GM21360 (cell line): Measurements from ENCODE around the gene NVL.
A peak's percentile ranks its signal among the peaks of the same experiment; 100 is the strongest.
"Not testable (repeated sequence)": the region's sequence is repeated elsewhere in the genome, so short reads cannot be mapped to it uniquely, and the experiment has no call there.

Experiments used
- ATAC-seq: cut with Tn5 transposase; IDR thresholded peaks from one replicate; pipeline ENCODE4 v1.9.1; 2021; ENCODE audit warnings: mild to moderate bottlenecking, moderate library complexity; ENCODE audit not compliant: unreplicated experiment

Gene NVL

DNA sequence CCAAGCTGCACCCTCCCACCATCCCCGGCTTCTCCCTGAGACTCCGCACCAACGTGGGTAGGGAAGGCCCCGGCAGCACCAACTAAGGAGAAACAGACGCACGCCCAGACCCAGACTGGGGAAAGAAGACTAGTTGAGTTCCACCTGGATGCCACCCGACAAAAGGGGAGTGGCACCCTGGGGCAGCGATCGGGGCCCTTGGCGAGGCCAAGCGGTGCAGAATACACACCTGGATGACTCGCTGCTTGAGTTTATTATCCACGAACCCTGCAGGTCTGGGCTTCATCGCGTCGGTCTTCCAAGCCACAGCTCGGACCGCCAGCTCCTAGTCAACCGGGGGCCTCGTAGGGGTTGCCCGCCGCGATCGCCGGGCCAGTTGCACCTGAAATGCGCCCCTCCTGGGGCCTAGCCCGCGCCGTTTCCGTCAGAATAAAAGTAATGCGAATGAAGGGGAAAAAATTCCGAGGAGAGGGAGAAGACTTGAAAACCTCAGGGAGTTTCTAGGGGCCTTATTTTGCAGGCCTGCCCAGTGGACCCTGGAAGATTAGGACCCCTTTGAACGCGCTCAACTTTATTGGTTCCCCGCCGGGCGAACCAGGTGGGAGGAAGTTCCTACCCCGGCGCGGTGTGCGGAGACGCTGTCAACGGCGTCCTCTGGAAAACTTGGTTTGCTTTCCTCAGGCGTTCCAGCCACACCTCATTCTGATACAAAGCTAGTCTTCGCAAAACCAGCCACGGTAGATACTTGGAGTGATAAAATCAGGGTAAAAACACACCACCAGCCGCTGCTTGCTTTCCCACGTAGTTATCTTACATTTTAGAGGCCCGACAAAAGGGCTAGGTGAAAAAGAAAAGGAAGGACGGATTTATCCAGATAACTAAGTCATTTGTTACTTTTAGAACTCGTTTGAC, at the start of gene NVL:
TSS of gene NVL (minus strand) at position 331 of the 912 bp plus-strand sequence. CDS start at position 286, 45 bp downstream.
- peak; percentile 81 for ATAC-seq

DNA sequence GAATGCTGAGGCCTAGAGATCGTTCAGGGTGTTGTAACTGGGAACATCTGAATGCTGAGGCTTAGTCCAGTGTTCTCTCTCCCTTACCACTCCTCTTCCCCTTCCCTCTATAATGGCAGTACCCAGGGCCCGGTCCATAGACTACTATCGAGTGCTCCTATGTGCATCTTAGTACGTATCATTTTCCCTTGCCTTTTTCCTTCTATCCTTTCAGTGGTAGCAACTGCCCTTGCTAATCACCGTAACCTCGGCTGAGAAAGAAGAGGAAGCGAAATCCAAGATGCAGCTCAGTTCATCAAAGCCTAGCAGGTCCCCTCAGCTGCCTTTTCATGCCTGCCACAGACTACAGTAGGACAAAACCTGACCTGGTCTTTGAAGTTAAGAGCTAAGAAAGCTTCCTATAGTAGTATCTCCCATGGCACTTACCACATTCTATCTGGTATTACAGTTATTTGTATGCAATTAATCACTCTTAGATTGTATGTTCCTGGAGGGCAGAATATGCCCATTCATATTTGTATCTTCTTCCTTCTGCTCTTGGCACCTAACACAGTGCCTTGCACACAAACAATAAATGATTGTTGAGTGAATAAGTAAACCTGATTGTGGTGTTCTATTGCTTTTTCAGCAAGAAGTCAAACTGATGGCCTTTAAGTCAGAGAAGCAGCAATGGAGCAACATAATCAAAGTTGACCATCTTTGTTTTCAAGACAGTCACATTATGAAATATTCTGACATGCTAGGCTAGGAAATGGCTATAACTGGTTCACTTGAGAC, 49.1 kb upstream of the NVL start:
- ATAC-seq: peak; percentile 37

DNA sequence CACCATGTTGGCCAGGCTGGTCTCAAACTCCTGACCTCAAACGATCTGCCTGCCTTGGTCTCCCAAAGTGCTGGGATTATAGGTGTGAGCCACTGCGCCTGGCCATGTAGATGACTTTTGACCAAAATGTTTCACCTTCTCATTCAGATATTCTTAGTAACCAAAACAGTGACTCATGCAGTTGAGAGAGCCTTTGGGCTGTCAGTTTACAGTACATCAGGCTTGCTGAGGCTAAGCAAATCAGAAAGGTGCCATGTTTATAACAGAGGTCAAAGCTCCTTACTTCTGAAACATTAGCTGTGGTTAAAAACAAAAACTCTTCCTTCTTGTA, 47.7 kb upstream of the NVL start:
- ATAC-seq: peak; percentile 65

DNA sequence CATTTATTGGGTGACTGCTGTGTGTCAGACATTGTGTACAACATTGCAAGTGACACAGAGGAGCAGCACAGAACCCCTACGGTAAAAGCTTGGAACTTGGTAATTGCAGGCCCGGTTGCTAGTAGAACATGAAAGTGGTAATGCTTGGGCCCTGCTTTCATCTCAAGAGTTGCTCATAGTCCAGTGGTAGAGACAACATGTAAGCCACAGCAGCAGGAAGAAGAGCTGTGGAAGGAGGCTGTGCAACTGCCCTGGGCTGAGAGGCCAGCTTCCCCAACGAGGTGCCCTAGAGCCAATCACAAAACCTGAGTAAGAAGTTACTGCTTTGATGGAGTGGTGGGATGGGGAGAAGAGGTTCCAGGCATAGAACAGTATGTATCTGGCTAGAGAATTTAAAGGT, 45.1 kb upstream of the NVL start:
- ATAC-seq: no peak

DNA sequence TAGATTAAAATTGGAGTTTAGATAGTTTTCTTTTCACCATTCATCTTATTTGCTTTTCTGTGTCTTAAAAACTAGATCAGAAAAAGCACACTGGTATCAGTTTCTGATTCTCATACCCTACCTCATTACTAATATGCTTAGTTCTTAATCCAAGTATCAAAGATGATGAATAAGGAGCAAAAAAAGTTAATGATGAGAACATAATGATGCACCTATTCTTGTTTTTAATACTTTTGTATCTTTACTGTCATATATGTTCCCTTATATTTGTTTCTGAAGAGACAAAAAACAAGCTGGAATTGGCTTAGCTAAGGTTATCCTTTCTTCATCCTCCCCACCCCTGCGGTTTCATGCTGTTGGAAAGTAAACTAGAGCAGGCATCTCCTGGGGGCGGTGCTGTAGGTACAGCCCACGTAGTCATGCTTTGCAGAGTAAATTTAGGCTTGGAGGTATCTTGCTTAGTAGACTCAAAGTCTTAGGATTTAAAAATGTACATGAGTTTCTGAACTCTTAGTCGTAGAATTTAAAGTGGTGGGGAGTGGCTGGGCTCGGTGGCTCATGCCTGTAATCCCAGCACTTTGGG, 43.1 kb upstream of the NVL start:
- no peak for ATAC-seq

DNA sequence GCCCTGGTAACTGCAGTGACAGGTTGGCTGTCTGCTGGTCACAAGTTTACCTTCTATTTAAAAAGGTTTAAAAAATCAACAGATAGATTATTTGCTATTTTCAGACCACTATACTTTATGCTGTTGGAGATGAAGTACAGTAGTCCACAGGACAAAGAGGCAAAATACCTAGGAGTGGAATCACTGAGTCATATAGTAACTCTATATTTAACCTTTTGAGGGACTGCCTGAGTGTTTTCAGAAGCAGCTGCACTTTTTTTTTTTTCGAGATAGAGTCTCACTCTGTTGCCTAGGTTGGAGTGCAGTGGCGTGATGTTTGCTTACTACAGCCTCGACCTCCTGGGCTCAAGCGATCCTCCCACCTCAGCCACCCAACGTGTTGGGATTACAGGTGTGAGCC, 38.4 kb upstream of the NVL start:
- ATAC-seq: peak; percentile 89

DNA sequence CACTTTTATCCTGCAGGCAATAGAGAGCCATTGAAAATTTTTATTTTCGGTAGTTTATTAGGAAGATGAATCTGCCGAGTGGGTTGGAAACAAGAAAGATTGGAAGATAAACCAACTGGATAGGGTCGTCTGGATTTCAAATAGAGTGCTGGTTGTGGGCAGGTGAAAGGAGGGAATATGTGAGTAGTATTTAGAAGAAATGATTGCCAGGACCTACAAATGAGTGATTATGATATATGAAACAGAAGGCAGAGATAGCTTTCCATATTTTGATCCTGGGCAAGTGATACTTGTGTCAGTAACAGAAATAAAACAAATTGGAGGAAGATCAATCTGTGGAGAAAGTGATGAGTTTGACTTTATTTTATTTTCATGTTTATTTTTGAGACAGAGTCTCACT, 29.2 kb upstream of the NVL start:
- ATAC-seq: no peak

DNA sequence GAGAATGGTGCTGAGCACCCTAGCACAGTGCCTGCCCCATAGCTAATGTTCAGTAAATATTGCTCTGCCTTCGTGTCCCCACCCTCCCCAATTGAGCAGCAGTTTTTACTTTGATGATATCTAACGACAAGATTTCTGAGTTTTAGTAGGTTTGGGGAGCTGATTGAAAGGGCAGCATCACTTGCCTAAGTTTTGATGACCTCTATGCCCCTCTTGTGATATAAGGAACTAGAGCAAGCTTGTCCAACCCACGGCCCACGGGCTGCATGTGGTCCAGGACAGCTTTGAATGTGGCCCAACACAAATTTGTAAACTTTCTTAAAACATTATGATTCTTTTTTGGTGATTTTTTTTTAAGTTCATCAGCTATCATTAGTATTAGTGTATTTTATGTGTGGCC, 28.3 kb upstream of the NVL start:
- no peak for ATAC-seq

DNA sequence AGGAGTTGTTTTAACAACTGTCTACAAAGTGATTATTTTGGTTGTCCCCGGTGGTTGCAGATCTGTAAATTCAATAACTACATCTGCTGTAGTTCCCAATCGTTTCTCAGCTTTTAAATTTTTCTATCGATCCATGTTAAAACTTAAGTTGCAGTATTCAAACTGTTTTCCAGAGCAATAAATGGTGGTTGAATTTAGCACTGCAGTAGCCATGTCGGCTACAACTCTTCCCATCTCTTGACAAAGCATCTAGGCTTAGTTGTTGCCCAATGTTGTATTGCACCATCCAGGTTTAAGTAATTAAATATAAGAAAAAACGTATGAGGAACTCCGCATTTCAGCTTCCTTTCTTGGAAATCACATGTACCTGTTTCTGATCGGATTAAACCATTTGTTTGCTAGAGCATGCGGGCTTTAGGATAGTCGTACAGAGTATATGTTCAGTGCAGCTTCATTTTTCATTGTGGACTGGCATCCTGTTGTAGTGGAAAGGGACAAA, 27.7 kb upstream of the NVL start:
- no peak for ATAC-seq

DNA sequence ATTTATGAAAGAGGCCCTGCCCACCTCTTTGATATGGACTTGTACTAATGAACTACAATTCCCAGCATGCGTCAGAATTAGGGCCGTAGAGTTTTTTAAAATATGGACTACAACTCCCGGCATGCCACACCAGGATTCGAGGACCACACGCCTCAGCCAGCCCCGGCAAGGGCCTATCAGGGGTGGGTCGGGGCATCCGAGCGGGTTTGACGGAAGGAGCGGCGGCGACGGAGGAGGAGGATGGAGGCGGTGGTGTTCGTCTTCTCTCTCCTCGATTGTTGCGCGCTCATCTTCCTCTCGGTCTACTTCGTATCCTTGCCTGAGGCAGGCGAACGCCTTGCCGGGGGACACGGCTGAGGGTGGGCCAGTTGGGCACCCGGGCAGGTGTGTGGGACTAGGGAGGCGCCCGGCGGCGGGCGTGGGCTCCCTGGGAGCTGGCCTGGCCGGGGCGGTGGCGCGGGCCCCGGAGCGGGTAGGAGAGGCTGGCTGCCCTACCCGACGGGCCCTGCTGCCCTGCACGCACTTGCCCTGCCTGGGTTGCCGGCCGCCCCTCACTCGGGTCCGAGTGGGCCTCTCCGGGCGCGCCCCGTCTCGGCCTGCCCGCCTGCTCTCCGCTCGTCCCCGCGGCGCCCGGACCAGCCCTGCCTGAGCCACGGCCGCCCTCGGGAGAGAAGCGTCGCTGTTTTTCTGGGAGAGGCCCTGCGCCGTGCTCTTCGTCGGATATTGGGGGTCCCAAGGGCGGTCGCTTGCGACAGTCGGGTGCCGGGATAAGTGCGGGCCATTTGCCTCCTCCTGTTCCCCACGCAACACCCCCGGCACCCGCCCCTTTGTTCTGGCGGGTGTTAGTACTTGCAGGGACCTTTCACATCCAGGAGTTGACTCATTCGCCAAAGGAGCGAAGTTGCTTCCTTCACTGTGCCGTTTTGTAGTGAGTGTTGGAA, 27.0 kb upstream of the NVL start, which contains the start of gene CNIH4:
TSS of gene CNIH4 (plus strand) at position 195 of the 941 bp plus-strand sequence. CDS start at position 241, 46 bp downstream.
- ATAC-seq: peak; percentile 98

DNA sequence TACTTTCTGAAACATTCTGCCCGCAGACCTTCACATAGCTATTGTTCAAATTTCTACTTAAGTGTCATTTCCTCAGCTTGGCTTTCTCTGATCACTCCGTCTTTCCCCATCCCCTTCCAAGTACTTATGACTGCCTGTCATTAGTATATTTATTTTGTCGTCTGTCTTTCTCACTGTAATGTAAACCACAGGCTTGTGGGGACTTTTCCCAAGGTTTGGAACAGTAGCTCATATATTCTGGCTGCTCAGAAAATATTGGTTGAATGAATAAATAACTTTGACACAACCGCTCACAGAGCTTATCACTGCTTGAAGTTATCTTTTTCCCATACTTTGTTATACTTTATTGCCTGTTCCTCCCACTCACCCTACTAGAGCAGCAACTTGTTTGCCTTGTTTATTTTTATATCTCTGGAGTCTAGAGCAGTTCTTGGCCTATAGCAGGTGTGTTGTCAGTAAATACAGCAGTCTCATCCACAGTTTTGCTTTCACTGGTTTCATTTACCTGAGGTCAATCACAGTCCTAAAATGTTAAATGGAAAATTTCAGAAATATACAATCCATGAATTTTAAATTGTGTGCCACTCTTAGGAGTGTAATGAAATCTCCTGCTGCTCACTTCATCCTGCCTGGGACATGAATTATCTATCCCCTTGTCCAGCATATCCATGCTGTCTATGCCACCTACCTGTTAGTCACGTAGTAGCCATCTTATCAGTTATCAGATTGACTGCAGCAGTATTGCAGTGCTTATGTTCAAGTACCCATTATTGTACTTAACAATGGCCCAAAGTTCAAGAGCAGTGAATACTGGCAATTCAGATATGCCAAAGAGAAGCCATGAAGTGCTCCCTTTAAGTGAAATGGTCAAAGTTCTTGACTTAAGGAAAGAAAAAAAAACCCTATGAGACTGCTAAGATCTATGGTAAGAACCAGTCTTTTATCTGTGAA, 24.3 kb upstream of the NVL start:
- no peak for ATAC-seq

DNA sequence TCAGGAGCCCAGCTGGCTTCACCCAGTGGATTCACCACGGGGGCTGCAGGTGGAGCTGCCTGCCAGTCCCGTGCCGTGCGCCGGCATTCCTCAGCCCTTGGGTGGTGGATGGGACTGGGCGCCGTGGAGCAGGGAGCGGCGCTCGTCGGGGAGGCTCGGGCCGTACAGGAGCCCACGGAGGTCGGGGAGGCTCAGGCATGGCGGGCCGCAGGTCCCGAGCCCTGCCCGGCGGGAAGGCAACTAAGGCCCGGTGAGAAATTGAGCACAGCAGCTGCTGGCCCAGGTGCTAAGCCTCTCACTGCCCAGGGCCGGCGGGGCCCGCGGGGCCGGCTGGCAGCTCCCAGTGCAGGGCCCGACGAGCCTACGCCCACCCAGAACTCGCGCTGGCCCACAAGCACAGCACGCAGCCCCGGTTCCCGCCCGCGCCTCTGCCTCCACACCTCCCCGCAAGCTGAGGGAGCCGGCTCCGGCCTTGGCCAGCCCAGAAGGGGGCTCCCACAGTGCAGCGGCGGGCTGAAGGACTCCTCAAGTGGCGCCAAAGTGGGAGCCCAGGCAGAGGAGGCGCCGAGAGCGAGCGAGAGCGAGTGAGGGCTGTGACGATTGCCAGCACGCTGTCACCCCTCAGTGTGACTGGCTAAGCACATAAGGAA, 22.6 kb upstream of the NVL start:
- not testable (repeated sequence) for ATAC-seq

DNA sequence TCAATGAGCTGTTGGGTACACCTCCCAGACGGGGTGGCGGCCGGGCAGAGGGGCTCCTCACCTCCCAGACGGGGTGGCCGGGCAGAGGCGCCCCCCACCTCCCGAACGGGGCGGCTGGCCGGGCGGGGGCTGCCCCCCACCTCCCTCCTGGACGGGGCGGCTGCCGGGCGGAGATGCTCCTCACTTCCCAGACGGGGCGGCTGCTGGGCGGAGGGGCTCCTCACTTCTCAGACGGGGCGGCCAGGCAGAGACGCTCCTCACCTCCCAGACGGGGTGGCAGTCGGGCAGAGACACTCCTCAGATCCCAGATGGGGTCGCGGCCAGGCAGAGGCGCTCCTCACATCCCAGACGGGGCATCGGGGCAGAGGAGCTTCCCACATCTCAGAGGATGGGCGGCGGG, 19.7 kb upstream of the NVL start:
- not testable (repeated sequence) for ATAC-seq

DNA sequence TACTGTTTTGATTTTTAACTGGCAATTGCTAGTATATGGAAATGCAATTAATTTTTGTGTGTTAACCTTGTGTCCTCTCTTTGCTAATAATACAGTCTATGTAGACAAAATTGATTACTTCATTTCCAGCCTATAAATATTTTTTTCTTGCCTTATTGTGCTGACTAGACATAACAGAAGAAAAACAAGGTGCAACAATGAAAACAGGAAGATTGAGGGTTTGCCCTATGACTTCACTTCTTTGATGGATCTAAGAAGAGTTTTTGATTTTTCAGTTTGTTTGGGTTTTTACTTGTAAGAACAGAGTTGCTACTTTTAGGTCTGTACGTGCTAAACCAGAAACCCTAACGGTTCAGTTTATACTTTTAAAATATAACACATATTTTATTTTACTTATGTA, 18.2 kb upstream of the NVL start:
- no peak for ATAC-seq

DNA sequence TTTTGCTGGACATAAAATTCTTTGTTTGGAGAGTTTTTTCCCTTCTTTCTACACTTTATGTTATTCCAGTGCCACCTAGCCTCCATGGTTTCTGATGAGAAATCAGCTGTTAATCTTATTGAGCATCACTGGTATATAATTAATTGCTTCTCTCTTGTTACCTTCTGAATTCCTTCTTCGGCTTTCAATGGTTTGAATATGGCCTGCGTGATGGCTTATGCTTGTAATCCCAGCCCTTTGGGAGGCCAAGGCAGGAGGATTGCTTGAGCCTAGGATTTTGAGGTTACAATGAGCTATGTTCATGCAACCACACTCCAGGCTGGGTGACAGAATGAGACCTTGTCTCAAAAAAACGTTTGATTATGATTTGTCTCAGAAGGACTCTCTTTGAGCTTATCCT, 13.7 kb upstream of the NVL start:
- ATAC-seq: no peak

DNA sequence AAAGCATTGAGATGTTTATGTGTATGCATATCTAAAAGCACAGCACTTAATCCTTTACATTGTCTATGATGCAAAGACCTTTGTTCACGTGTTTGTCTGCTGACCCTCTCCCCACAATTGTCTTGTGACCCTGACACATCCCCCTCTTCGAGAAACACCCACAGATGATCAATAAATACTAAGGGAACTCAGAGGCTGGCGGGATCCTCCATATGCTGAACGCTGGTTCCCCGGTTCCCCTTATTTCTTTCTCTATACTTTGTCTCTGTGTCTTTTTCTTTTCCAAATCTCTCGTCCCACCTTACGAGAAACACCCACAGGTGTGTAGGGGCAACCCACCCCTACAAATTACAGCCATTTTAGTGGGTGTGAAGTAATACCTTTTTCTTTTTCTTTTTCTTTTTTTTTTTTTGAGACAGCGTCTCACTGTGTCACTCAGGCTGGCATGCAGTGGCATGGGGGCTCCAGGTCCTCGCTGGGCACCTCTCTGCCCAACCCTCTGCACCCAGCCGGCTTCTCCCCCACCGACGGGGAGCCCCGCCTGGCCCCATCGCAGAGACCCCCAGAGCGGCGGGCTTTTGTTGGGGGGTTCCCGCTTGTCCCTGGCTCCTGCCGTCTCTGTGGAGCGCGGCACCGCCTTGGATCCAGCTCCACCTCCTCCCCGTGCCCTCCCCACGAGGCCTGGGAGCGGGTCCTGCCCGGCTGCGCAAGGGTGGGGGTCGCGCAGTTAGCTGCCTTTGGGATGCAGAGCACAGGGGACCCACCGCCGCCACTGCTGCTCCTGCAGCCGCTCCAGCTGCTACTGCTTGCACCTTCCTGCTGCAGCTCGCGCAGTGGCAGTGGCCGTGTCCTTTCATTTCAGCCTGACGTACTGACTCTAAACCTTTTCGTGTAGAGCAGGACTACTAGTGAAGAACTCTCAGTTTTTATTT, 10.7 kb upstream of the NVL start:
- ATAC-seq: not testable (repeated sequence)

DNA sequence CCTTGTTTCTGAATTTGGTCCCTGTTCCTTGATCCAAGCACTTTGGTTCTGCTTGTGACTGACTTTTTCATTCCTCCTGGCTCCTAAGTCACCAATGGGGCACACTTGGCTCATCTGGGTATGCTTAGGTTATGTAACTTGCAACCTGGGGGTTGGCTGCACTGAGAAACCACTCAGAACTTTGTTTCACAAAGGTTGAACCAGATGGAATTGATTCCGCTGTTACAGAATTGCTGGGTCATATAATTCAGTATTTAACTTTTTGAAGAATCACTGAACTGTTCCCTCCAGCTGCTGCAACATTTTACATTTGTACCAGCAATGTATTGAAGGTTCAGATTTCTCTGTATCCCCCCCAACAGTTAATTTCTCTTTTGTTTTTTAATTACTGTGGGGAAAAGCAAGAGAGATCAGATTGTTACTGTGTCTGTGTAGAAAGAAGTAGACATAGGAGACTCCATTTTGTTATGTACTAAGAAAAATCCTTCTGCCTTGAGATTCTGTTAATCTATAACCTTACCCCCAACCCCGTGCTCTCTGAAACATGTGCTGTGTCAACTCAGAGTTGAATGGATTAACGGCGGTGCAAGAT, 9.6 kb upstream of the NVL start:
- ATAC-seq: no peak
